Trophoblast cell (in vitro differentiated cells and primary cell): ENCODE measurements around the gene TACR1.
A peak's percentile ranks its signal among the peaks of the same experiment; 100 is the strongest.

ENCODE experiments used
- DNase-seq, 2 donors: peaks; one replicate each; pipeline ENCODE4 v3.0.0-alpha.2; 2016
- H2AFZ ChIP-seq: 2 replicates; pipeline ENCODE4 v1.6.1; 2013; ENCODE audit warnings: low read length, moderate library complexity, mild to moderate bottlenecking; ENCODE audit not compliant: insufficient read depth, poor library complexity
- H2AK5ac ChIP-seq: 2 replicates; pipeline ENCODE4 v1.6.1; 2013; ENCODE audit warnings: mild to moderate bottlenecking, low read length
- H2BK120ac ChIP-seq: 2 replicates; pipeline ENCODE4 v1.6.1; 2013; ENCODE audit warnings: low read length, mild to moderate bottlenecking, moderate library complexity; ENCODE audit not compliant: insufficient read depth, poor library complexity
- H2BK12ac ChIP-seq: 2 replicates; pipeline ENCODE4 v1.6.1; 2013; ENCODE audit warnings: mild to moderate bottlenecking, low read length, moderate library complexity
- H2BK5ac ChIP-seq: 2 replicates; pipeline ENCODE4 v1.6.1; 2013; ENCODE audit warnings: low read length, low read depth, moderate library complexity, mild to moderate bottlenecking; ENCODE audit not compliant: poor library complexity
- H3K14ac ChIP-seq: 2 replicates; pipeline ENCODE4 v1.6.1; 2013; ENCODE audit warnings: mild to moderate bottlenecking, low read length
- H3K18ac ChIP-seq: 2 replicates; pipeline ENCODE4 v1.6.1; 2013; ENCODE audit warnings: mild to moderate bottlenecking, low read length
- H3K23ac ChIP-seq: 2 replicates; pipeline ENCODE4 v1.6.1; 2013; ENCODE audit warnings: low read length
- H3K27ac ChIP-seq: 2 replicates; pipeline ENCODE4 v1.5.1; 2013; ENCODE audit warnings: low read depth, mild to moderate bottlenecking, inconsistent platforms, low read length, moderate library complexity
- H3K27me3 ChIP-seq: 2 replicates; pipeline ENCODE4 v1.6.1; 2013; ENCODE audit warnings: inconsistent platforms, mild to moderate bottlenecking, low read length, moderate library complexity; ENCODE audit not compliant: insufficient read depth
- H3K36me3 ChIP-seq, 2 experiments: 1 replicate in 1 of 2; 2 replicates in 1 of 2; pipeline ENCODE4 v1.6.1; 2013; ENCODE audit warnings: low read length in 2 of 2, mild to moderate bottlenecking in 2 of 2, moderate library complexity in 1 of 2; ENCODE audit not compliant: insufficient read depth in 2 of 2, control insufficient read depth in 1 of 2
- H3K4ac ChIP-seq: 2 replicates; pipeline ENCODE4 v1.6.1; 2013; ENCODE audit warnings: low read depth, mild to moderate bottlenecking, low read length, moderate library complexity
- H3K4me1 ChIP-seq, 2 experiments: 1 replicate in 1 of 2; 2 replicates in 1 of 2; pipeline ENCODE4 v1.6.1; 2013; ENCODE audit warnings: low read length in 2 of 2, mild to moderate bottlenecking in 2 of 2, moderate library complexity in 1 of 2; ENCODE audit not compliant: insufficient read depth in 2 of 2, control insufficient read depth in 1 of 2
- H3K4me2 ChIP-seq: 2 replicates; pipeline ENCODE4 v1.6.1; 2013; ENCODE audit warnings: inconsistent platforms, mild to moderate bottlenecking, low read length, moderate library complexity
- H3K4me3 ChIP-seq: 2 replicates; pipeline ENCODE4 v1.5.1; 2013; ENCODE audit warnings: mild to moderate bottlenecking, low read depth, low read length, inconsistent platforms
- H3K79me1 ChIP-seq: one replicate; pipeline ENCODE4 v1.6.1; 2013; ENCODE audit warnings: low read length
- H3K79me2 ChIP-seq: 2 replicates; pipeline ENCODE4 v1.6.1; 2013; ENCODE audit warnings: low read length, mild to moderate bottlenecking; ENCODE audit not compliant: control insufficient read depth, insufficient read depth, poor library complexity
- H3K9ac ChIP-seq: 2 replicates; pipeline ENCODE4 v1.6.1; 2013; ENCODE audit warnings: mild to moderate bottlenecking, low read length
- H3K9me3 ChIP-seq: 2 replicates; pipeline ENCODE4 v1.6.1; 2013; ENCODE audit warnings: low read depth, mild to moderate bottlenecking, control low read depth, inconsistent platforms, low read length; ENCODE audit not compliant: insufficient read depth
- H4K12ac ChIP-seq: 2 replicates; pipeline ENCODE4 v1.6.1; 2013; ENCODE audit warnings: low read depth, mild to moderate bottlenecking, low read length, moderate library complexity
- H4K8ac ChIP-seq: 2 replicates; pipeline ENCODE4 v1.6.1; 2013; ENCODE audit warnings: low read depth, mild to moderate bottlenecking, low read length, moderate library complexity
- H4K91ac ChIP-seq: one replicate; pipeline ENCODE4 v1.6.1; 2013; ENCODE audit warnings: low read depth, mild to moderate bottlenecking, low read length, moderate library complexity
- WGBS: extraction: QIAGEN DNeasy Blood & Tissue Kit; methylation state at CpG from one replicate; pipeline ENCODE4 v1.1.7; 2013; ENCODE audit warnings: missing lambda C conversion rate; ENCODE audit not compliant: insufficient read length, insufficient coverage; ENCODE audit errors: extremely low coverage; 5-methylcytosine and 5-hydroxymethylcytosine counted together

Gene TACR1

GRCh38 chr2:75021672-75022071 is 177.6 kb downstream of the TACR1 start:
- Histone ChIP-seq H4K8ac (no peak overlapping the region), H3K79me1 (peaks cover 4% of the 10 kb centered on the region), H4K91ac (no peak overlapping the region), H2BK12ac (no peak overlapping the region), H3K9me3 (no peaks in the 10 kb centered on the region), H3K4ac (no peak overlapping the region), H3K18ac (no peak overlapping the region), H4K12ac (no peak overlapping the region), H3K36me3 (no peaks in the 10 kb centered on the region), H3K23ac (no peak overlapping the region), H3K79me2 (no peaks in the 10 kb centered on the region), H3K27me3 (no peaks in the 10 kb centered on the region), H3K4me2 (no peak overlapping the region), H3K4me1 (peaks cover 7 to 13% of the 10 kb centered on the region in 2 experiments), H2BK120ac (no peak overlapping the region), H3K27ac (peak overlapping the region; percentile 38), H2BK5ac (no peak overlapping the region), H3K9ac (no peak overlapping the region), H2AFZ (no peak overlapping the region), H3K14ac (no peak overlapping the region), H2AK5ac (no peak overlapping the region), H3K4me3 (no peak overlapping the region)
- no CpG with 5 or more reads among the region's 1 CpG for WGBS
- peak; percentile 91 to 97 for DNase-seq

GRCh38 chr2:75020476-75020875 is 178.8 kb downstream of the TACR1 start:
- no peak overlapping the region for H2AFZ ChIP-seq
- no peak overlapping the region for H3K23ac ChIP-seq
- peaks cover 4% of the 10 kb centered on the region for H3K79me1 ChIP-seq
- no peak overlapping the region for H3K9ac ChIP-seq
- H3K4me1 ChIP-seq, result peaks cover 7 to 11% of the 10 kb centered on the region in 2 experiments
- peak overlapping the region; percentile 88 for H4K91ac ChIP-seq
- H4K8ac ChIP-seq, result peak overlapping the region; percentile 12
- no peak overlapping the region for H4K12ac ChIP-seq
- peak overlapping the region; percentile 53 for H2AK5ac ChIP-seq
- H3K36me3 ChIP-seq, result no peaks in the 10 kb centered on the region
- no peaks in the 10 kb centered on the region for H3K9me3 ChIP-seq
- peak overlapping the region; percentile 72 for H2BK120ac ChIP-seq
- peak overlapping the region; percentile 33 for H3K4ac ChIP-seq
- H2BK12ac ChIP-seq, result peak overlapping the region; percentile 69
- H3K14ac ChIP-seq, result peak overlapping the region; percentile 39
- H3K18ac ChIP-seq, result peak overlapping the region; percentile 73
- H3K27ac ChIP-seq, result peak overlapping the region; percentile 11
- no peaks in the 10 kb centered on the region for H3K27me3 ChIP-seq
- no peak for DNase-seq
- no peak overlapping the region for H3K4me2 ChIP-seq
- no peak overlapping the region for H3K4me3 ChIP-seq
- WGBS, result no CpG with 5 or more reads among the region's 11 CpGs
- H2BK5ac ChIP-seq, result peak overlapping the region; percentile 39
- H3K79me2 ChIP-seq, result no peaks in the 10 kb centered on the region

GRCh38 chr2:75019790-75020189 is 179.5 kb downstream of the TACR1 start:
- Histone ChIP-seq H3K79me1 (peaks cover 3% of the 10 kb centered on the region), H3K9me3 (no peaks in the 10 kb centered on the region), H4K12ac (no peak overlapping the region), H3K9ac (no peak overlapping the region), H3K36me3 (no peaks in the 10 kb centered on the region), H3K27me3 (no peaks in the 10 kb centered on the region), H2BK12ac (no peak overlapping the region), H2AK5ac (no peak overlapping the region), H3K14ac (no peak overlapping the region), H3K4me2 (no peak overlapping the region), H3K4ac (no peak overlapping the region), H4K8ac (no peak overlapping the region), H2BK5ac (no peak overlapping the region), H3K23ac (no peak overlapping the region), H2BK120ac (no peak overlapping the region), H3K27ac (no peak overlapping the region), H2AFZ (no peak overlapping the region), H3K79me2 (no peaks in the 10 kb centered on the region), H3K4me1 (peaks cover 7 to 11% of the 10 kb centered on the region in 2 experiments), H4K91ac (no peak overlapping the region), H3K4me3 (no peak overlapping the region), H3K18ac (no peak overlapping the region)
- no peak for DNase-seq
- no CpG with 5 or more reads among the region's 2 CpGs for WGBS

GRCh38 chr2:75018162-75018561 is 181.2 kb downstream of the TACR1 start:
- H3K14ac ChIP-seq, result no peak overlapping the region
- H3K79me2 ChIP-seq, result no peaks in the 10 kb centered on the region
- no peak overlapping the region for H3K4ac ChIP-seq
- no peak overlapping the region for H3K23ac ChIP-seq
- no peak overlapping the region for H4K8ac ChIP-seq
- no peaks in the 10 kb centered on the region for H3K36me3 ChIP-seq
- peaks cover 7 to 11% of the 10 kb centered on the region in 2 experiments for H3K4me1 ChIP-seq
- H2AFZ ChIP-seq, result no peak overlapping the region
- H4K91ac ChIP-seq, result no peak overlapping the region
- DNase-seq, result no peak
- no peak overlapping the region for H3K4me3 ChIP-seq
- H3K79me1 ChIP-seq, result peaks cover 3% of the 10 kb centered on the region
- no peak overlapping the region for H2BK12ac ChIP-seq
- H3K9me3 ChIP-seq, result no peaks in the 10 kb centered on the region
- H3K27me3 ChIP-seq, result no peaks in the 10 kb centered on the region
- no peak overlapping the region for H3K4me2 ChIP-seq
- no peak overlapping the region for H2AK5ac ChIP-seq
- no peak overlapping the region for H3K9ac ChIP-seq
- H2BK120ac ChIP-seq, result no peak overlapping the region
- no peak overlapping the region for H4K12ac ChIP-seq
- WGBS, result no CpG with 5 or more reads among the region's 2 CpGs
- no peak overlapping the region for H3K27ac ChIP-seq
- no peak overlapping the region for H3K18ac ChIP-seq
- H2BK5ac ChIP-seq, result no peak overlapping the region
